ENCODE measurements around the gene ZC3H10.

The ZC3H10 gene

DNA sequence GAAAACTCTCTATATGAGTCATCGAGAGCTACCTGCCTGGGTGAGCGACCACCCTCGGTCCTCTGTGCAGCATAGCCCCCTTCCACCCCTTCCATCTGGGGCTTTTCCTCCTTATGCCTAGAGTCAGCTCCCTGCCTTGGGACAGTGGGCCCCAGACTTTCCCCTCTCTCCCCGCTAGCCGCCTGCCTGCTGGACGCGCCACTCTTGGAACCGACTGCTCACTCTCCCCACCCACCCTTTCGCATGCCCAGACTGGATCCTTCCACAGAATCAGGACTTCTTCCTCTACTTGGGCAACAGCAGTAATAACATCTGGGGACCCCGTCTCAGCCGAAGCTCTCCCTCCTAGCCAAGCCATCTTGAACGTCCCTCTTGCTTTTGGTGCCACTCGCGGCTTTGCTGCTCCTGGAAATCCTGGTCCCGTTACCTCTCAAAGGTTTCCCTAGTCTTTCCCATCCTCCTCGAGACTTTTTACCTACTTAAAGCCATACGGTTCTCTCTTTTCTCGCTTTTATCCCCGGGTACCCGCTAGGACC, 10.7 kb downstream of the ZC3H10 start:
- DNase-seq = peak; percentile 39 to 54 (median 39)

DNA sequence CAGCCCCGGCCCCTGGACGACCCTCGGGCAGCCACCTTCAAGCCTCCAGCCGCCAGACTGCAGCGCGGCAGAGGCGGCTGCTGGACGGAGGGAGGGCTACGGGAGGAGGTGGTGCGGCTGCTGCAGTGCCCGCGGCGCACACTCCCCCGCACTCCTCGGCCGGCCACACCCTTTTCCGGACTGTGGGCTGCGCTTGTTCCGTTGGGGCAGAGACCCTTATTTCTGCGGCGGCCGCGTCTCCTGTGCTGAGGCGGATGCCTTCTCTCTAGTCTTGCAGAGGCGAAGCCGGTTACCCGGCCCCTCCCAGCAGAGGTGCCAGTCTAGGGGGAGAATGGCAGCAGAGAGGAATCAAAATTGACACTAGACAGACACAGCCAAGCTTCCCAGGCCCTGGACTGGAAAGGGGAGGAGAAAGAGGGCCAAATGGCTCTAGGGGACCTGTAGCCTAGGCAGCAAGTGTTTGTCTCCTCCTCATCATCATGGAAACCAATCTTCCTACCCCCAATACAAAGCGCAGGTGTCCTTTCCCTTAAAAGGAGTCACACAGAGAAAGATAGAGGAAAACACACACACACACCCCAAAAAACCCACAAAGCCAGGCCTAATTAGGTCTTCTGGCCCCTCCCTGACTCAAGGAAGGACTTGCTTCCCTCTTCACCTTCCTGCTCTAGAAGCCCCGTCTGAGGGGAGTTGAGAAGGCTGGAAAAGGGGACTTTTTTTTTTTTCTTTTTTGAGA, 11.3 kb downstream of the ZC3H10 start:
- DNase-seq = peak; percentile 56 to 73 (median 59)

DNA sequence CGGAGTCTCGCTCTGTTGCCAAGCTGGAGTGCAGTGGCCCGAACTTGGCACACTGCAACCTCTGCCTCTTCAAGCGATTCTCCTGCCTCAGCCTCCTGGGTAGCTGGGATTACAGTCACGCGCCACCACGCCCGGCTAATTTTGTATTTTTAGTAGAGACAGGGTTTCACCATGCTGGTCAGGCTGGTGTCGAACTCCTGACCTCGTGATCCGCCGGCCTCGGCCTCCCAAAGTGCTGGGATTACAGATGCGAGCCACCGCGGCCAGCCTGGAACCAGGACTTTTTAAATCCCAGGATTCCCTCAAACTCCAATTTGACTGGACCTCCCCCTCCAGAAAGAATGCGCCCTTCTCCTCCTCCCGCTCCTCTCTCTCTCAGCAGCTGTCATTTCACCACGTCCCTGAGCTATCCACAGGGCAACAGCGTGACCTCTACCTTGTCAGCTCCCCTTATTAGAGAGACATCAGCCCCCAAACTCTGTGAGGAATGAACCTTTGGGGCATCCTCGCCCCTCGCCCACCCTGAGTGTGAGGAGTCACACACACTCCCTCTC, 12.0 kb downstream of the ZC3H10 start:
- DNase-seq = no peak

DNA sequence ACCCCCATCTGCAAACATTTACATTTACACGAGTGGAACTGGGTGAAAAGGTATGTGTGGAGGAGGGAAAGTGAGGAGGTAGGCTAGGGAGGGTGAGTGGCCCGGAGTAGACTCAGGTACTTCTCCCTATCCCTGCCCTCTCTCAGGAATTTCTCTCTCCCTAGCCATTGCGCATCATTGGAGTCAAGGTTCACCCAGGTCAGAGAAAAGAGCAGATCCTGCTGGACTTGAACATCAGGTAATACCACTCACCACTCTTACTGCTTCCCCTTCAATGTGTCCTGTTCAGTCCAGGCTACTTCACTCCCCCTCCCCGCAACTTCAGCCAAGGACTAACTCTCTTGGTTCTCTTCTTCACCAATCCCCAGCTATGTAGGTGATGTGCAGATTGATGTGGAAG, 12.8 kb downstream of the ZC3H10 start:
- DNase-seq = no peak

DNA sequence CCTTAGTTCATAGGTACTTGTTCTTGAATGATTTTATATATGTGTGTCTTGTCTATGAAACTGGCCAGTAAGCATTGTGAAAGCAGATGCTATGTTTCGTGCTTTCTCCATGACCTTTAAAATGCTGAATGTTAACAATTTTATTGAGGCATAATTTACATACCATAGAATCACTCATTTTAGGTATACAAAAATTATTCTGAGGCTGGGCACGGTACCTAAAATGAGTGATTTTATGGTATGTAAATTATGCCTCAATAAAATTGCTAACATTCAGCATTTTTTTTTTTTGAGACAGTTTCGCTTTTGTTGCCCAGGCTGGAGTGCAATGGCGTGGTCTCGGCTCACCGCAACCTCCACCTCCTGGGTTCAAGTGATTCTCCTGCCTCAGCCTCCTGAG, 16.8 kb downstream of the ZC3H10 start:
- no peak for DNase-seq

DNA sequence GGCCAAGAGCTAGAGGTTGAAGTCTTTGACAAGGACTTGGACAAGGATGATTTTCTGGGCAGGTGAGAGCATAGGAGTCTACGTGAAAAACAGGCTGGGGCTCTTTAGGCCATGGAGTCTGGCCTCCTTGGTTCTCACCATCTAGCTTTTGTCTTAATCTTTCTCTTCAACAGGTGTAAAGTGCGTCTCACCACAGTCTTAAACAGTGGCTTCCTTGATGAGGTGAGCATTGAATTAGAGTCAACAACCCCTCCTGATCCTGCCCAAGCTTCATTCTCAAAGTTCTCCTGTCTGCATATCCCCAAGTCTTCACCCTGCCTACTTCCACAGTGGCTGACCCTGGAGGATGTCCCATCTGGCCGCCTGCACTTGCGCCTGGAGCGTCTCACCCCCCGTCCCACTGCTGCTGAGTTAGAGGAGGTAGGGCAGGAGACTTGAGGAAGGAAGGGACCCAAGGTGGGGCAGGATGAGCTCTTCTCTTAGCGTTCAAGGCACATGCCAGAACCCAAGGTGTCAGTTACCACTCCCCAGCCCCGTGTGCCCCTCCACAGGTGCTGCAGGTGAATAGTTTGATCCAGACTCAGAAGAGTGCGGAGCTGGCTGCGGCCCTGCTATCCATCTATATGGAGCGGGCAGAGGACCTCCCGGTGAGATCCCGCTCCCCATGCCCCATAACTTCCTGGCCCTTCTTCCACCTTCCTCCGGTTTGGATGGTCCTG, 19.9 kb downstream of the ZC3H10 start:
- DNase-seq = no peak

DNA sequence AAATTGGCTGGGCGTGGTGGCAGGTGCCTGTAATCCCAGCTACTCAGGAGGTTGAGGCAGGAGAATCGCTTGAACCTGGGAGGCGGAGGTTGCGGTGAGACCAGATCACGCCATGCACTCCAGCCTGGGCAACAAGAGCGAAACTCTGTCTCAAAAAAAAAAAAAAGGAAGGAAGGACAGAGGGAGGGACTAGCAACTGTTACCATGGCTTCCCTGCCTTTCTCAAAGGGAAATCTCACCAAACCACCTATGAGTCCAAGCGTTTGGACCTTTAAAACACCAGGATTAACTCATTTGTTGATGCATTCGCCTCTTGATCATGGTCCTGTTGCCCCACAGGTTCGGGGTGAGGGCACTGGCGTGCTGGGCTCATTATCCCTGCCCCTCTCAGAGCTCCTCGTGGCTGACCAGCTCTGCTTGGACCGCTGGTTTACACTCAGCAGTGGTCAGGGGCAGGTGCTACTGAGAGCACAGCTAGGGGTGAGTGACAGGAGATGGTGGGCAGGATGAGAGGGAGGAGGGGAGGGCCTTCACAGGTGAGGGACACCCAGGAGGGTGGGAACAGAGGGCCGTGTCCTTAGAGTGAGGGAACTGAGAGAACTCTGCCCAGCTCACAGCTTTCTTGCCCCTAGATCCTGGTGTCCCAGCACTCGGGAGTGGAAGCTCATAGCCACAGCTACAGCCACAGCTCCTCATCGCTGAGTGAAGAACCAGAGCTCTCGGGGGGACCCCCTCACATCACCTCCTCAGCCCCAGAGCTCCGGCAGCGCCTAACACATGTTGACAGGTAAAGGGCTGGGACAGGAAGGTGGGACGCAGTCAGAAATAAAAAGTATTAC, 24.1 kb downstream of the ZC3H10 start:
- peak; percentile 41 to 56 (median 55) for DNase-seq

DNA sequence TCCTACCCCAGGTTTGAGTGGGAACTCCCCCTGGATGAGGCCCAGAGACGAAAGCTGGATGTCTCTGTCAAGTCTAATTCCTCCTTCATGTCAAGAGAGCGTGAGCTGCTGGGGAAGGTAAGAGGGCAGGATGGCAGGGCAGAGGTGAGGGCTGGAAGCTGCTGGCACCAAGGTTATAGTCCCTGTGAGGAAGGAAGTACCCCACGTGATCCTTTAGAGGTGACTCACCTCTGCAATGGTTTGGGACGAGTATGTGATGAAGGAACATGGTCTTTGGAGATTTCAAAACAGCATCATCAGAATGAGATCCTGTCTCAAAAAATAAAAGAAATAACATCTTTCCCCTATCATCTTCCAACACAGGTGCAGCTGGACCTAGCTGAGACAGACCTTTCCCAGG, 25.2 kb downstream of the ZC3H10 start:
- DNase-seq = no peak

DNA sequence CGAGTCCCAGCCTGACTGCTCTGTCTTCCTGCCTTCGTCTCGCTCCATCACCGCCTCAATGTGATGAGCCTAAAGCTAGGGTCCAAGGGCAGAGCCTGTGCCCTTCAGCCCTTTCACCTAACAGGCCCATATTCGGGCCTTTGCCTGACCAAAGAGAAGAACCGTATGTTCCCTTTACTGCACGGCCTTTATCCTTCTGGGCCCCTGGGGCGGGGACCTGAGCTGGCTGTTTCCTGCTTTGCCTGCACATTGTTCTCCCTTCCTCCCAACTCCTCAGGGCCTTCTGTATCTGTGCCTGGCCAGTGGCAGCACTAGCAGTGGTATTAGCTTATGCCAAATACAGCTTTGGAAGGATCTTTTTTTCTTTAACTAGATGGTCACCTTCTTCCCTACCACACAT, 25.8 kb downstream of the ZC3H10 start:
- DNase-seq = no peak

DNA sequence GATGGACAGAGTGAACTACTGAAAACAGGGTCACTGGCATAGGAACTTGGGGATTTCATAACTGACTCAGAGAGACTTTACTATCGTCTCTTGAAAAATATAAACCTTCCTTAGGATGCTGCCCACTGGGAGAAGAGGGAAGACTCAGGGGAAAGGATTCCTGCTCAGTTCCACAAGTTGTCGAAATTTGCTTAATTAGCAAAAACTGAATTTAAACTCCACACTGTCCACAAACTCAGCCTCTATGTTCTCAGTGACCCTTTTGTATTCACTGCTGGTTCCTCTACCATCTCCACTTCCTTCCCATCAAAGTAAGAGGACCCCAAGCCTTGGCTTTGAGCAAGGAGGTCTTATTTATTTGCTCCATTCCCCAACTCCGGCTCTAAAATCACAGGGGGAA, 27.2 kb downstream of the ZC3H10 start:
- no peak for DNase-seq

DNA sequence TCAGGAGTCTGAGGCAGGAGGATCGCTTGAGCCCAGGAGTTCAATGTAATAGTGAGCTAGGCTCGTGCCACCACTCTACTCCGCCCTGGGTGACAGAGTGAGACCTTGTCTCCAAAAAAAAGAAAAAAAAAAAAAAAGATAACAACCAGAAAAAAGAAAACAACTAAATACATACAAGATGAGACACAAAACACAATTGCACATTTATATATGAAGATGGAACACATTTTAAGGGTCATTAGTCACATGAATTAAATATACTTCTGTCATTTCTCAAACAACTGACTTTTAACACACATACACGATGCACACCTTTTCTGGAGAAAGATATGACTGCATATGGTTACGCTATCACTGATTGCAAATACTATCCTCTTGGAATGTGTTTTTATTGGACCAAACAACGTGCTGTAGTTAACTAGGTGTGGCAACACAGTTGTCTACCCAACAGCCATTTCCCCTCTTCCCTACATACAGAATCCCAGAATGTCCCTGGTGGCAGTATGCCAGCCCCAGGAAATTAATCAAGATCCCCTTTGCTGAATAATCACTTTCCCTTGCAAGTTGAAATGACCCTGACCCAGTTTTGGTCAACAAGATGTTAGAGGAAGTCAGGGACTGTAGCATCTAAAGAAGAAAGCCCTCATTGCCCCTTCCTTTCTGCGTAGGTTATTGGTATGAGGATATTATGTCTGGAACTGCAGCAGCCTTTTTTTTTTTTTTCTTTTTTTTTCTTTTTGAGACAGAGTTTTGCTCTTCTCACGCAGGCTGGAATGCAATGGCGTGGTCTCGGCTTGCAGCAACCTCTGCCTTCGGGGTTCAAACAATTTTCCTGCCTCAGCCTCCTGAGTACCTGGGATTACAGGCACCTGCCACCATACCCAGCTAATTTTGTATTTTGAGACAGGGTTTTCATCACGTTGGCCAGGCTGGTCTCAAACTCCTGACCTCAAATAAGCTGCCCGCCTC, 28.7 kb downstream of the ZC3H10 start:
- DNase-seq = no peak

DNA sequence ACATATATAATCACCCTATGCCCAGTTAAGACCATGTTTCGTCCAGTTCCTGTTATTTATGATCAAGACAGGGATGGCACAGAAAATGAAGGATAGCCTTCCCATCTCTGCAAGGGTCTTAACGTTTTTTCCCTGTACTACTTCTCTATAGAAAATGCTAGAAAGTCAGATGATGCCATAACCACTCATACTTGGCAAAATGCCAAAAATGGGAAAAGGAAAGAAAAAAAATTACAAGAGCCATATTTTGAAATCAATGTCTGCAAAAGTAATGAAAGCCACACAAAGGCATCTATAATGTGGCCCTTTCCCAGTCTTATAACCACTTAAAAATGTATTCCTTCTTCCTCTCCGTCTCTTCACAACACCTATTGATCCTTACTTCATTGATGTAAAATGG, 32.5 kb downstream of the ZC3H10 start:
- peak; percentile 36 to 83 (median 73) for DNase-seq

DNA sequence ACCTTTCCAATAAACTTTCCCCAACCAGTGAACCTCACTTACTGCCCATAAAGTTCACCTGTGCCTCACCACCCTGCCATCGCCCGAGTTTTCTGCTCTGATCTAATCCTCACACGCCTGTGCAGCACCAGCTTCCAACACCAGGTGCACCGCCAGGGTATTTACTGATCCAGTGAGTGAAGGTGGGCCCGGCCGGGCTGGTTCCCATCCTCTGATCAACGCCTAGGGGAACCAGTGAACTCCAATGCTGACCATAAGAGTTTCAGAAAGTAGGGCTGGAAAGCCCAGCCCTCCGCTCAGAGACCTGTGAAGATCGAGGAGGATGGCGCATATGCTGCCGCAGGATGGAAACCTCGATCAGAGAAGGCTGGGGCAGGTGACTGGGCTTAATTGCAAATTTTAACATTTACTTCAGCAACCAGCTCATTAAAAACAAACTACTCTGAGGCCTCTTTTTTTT, 33.6 kb downstream of the ZC3H10 start:
- DNase-seq = peak in 2 of 3 donors; percentile 28 to 30

DNA sequence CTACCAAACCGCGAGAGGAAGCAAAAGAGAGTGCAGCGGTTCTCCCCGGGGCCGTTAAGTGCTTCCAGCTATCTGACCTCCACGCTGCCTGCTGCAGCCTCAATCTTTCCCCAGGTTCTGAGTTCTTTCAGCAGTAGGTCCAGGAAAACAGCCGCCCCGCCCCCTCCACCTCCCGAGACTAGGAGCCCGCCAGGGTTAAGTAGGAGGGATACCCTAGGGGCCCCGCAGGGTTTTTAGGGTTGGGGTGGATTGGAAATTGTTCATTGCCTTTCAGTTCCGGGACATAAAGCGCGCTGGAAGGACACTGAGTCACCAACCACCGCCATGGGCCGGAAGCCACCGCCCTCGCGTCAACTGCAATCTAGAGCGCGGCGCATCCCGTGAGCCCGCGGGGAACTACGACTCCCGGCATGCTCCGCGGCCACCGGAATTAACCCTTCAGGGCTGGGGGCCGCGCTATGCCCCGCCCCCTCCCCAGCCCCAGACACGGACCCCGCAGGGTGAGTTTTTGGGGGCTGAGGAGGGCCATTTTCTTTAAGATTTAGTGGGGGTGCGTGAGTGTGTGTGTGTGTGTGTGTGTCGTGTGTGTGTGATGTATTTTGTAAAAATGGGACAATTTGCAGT, 34.2 kb downstream of the ZC3H10 start, which contains the start of gene MYL6B:
TSS of gene MYL6B (plus strand) at position 456 of the 624 bp plus-strand sequence. CDS start 1,332 bp downstream, outside the sequence.
- DNase-seq = peak; percentile 96 to 98 (median 97)

DNA sequence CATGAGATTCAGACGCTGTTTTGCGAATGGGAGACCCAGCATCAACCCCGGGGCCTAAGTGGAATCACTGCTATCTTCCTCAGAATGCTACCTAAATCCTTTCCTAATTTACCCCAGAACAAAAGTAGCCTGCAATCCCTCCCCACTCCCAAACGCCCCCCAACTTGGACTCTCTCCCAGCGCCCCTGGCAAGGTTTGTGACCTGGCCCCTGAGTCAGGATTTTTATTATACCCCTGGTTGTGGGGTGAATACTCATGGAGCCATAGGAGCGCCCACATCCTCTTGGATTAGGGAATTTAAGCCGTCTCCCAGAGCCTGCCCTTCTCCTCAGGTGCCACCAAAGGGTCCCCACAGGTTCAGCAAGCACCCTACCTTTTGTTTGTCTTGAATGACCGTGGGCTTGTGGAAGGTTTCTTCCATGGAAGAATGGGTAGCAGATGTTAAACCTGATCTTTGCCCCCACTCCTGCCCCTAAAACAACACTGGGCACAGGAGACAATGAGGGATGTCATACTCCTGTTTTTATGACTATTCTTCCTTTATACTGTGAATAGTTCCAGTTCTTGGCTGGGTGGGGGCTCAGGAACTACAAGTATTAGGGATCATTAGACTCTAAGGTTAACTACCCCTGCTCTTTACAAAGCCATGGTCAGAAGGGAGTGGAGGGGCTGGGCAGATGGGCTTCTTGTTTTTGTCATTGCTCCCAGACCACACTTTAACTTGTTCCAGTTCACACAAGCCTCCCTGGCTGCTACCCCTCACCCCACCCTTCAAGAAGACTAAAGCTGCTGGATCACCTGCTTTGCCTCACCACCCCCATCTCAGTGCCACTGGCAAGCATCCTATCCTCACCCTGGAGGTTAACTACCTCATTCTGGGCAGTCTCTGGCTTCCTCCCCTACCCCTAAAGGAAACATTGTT, 35.0 kb downstream of the ZC3H10 start:
- no peak for DNase-seq

DNA sequence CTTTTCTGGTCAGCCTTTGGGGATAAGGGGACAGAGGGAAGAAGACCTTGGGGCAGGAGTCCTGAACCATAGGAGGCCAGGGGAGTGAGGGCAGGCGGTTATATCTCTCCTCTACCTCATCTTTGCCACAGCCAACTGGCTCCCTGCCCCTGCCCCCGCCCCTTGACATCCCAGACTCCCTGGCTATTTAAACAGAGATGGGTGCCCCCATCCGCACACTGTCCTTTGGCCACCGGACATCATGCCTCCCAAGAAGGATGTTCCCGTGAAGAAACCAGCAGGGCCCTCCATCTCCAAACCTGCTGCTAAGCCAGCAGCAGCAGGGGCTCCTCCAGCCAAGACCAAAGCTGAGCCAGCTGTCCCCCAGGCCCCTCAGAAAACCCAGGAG, 35.6 kb downstream of the ZC3H10 start:
- DNase-seq = no peak

DNA sequence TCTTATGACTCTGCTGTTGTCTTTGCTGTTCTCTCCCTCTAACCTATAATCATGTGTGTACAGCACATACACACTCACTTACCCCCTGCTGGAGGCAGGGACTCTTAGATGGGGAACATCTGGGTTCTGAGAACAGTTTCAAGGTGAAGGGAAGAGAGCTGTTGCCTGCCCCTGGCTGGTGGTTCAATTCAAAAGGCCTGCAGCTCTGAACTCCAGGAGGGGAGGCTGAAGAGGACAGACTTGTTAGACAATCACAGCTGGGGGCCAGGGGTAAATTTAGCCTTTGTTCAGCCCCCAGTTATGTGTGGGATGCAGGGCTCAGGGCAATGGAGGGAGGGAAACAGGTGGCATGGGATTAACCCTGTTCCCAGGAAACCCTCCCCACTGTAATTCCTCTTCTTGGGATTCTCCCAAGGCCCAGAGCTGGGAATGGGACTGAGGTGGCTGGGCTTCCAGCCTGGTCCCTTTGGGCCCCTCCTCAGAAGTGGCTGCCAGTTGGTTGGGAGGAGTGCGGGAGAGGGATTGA, 36.2 kb downstream of the ZC3H10 start:
- DNase-seq = no peak

DNA sequence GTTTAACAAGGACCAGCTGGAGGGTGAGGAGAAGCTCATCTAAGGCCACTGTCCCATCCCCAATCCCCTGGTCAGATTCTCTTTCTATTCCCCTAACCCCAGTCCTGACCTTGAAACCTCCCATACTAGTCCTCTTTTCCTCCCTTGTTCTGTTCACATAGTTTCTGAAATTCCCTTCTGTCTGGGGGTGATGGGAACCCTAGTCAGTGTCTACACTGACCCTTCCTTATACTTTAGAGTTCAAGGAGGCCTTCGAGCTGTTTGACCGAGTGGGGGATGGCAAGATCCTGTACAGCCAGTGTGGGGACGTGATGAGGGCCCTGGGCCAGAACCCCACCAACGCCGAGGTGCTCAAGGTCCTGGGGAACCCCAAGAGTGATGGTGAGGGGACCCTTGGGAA, 36.8 kb downstream of the ZC3H10 start:
- DNase-seq = no peak

DNA sequence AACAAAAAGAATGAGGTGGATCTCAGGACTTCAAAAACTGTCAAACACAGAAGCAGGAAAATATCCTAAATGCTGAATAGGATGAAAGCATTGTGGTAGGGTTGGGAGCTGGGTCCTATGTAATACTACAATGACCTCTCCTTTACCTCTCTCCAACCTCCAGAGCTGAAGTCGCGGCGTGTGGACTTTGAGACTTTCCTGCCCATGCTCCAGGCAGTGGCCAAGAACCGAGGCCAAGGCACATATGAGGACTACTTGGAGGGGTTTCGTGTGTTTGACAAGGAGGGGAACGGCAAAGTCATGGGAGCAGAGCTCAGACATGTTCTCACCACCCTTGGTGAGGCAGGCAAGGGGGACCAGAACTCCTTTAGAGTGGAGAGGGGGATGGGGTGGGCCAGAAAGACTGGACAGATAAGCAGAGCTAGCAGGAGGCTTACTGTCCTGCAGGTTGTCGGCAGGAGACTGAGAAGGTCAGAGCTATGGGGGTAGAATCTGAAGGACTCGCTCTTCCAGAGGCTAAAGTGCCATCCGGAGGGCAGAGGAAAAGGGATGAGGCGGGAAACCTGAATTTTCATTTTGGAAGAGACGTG, 37.3 kb downstream of the ZC3H10 start:
- no peak for DNase-seq

All from suppressor macrophage treated with lipopolysaccharide for 1 hour (primary cell).